ENCODE measurements around the gene GRIA1.

GRCh38 chr5:153539983-153540382 lies 49.5 kb downstream of the GRIA1 start:
- TF ChIP-seq CTCF (IDR thresholded peaks at IDR 0.05) (no peak), POLR2A (IDR thresholded peaks at IDR 0.05) (no peak)

Data from breast epithelium (tissue), 3 donors.